ENCODE data around the gene STXBP1.
A peak's percentile ranks its signal among the peaks of the same experiment; 100 is the strongest.

STXBP1 gene

DNA sequence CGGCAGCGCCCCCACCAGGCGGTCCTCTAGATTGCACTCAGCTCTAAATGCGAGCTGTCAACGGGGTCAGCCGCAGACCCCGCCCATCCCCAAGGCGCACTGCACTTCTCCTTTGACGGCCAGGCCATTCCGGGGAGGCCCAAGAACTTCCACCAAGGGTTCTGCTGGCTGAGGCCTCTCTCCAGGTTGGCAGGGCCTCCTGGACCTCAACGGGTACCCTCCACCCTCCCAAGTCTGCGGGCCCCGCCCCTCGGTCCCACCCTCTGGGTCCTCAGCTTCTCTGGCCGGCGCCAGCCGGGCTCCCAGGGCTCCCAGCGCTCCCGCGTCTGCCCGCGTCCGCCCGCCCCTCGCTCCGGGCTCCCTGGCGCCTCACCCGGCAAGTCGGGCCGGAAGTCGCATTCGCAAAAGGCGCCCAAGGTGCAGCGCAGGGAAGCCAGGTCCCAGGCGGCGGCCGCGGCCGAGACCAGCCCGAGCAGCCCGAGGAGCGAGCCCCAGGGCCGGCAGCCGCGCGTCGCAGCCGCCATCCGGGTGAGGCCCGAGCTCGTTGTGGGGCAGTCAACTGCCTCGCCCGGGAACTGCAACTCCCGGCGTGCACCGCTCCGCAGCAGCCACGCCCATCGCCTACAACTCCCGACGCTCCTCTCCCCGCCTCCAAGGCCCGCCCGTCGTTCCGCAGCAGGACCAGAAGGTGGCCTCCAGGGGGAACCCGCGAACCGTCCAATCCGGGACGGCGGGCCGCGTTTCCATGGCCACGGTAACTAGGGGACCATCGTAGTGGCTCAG is 122.9 kb downstream of the STXBP1 start, which contains the start of gene TOR2A:
Gene TOR2A (minus strand): TSS at position 548 of the 783 bp plus-strand sequence. CDS start 24 bp downstream, at position 524.
- DNase-seq (ENCODE audit: low spot score): peak; percentile 98

DNA sequence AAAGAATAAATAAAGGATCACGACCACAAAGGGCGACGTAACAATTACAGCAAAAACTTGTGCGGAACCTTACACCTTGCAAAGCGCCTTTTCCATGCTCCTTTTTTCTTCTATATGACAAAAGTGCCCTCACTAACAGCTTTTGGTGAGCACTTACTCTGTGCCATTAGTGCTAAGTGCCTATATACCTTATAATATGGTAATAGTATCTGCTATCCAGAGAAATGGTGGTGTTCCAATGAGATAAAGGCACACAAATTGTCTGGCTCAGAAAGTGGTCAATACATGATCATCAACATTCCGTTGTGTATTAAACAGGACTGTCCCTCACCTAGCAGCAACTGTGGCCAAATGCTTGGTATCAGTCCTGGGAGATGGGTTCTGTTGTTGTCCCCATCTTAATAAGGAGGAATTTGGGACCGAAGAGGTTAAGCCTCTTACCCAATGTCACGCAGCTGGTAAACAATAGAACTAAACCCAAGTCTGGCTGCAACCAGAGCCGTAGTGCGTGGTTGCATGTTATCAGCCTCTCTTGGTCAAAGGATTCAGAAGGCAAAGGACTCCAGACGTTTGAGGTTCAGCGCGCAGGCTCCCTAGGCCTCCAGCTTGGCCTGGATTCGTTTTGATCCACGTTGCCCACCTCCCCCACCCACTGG is 123.6 kb downstream of the STXBP1 start:
- no peak for DNase-seq (ENCODE audit: low spot score)

DNA sequence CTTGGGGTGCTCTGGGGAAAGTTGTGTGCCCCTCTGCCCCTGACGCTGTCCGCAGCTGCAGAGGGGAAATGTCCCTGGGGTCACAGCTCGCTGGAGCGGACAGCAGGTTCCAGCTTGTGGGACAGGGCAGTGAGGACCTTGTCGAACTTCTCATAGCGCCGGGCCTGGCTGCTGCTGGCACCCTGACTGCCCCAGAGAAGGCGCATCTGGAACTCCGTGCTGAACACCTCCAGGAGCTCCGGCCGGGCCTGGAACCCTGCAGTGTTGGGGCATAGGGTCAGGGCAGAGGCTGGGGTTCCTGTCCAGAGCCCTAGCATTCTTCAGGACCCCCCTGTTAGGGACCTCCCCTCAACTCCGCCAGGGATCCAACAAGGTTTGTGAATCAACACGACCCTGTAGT is 126.6 kb downstream of the STXBP1 start:
- no peak for DNase-seq (ENCODE audit: low spot score)

DNA sequence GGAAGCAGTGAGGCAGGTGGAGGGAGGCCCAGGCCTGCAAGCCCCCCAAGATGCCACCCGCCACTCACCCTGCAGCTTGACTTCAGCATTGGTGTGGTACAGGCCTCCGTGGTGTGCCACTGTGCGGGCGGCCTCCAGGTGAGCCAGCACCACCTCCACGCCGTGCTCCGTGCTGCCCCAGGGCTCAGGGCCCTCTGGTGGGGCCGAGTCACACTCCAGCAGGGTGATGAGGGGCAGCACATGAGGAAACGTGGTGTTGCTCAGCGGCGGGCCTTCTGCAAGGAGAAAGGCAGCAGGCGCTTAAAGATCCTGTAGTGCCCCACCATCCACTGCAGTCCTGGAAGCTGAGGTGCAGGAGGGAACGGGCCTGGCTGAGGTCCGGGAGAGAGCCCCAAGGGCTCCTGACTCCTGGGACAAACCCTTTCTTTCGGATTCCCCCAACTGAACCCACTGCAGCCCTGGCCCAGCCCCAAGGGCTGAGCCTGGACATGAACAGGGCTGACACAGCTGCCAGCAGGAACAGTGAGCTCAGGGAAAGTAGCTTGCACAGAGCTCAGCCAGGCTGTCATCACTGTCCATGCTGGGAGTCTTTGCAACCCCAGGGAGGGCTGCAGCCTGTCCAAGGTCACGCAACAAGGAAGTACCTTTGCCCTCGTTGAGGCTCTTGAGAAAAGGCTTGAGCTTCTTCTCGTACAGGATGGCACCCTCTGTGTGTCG is 127.7 kb downstream of the STXBP1 start:
- DNase-seq (ENCODE audit: low spot score): no peak

DNA sequence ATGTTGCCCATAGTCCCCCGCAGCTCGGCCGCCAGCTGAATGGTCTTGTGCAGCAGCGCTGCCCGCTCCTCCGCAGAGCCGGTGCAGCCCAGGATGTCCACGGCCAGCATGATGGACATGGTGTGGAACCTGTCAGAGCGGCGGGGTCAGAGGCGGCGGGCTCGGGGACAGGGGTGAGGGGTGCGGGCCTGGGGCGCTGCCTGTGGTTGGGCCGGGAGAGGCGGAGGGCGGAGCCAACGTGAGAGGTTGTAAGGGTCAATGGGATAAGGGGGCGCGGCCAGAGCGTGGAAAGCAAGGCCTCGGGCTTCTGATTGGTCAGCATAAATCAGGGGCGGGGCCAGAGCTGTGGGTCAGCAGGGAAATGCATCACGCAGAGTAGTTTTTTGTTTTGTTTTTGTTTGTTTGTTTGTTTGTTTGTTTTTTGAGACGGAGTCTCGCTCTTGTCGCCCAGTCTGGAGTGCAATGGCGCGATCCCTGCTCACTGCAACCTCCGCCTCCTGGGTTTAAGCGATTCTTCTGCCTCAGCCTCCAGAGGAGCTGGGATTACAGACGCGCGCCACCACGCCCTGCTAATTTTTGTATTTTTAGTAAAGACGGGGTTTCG is 129.9 kb downstream of the STXBP1 start:
- DNase-seq (ENCODE audit: low spot score): no peak
